Measurements from ENCODE around the gene PLEKHJ1. TPM values are rescaled to one million over a fixed set of nuclear protein-coding genes. Genes with fewer than 3 reads are reported as not detected.

Gene PLEKHJ1
- total and polyA plus RNA-seq, 2 of the 13 experiments (the other 11 are each of a cell fraction or from before 2014, with no cell fraction given), result 70.5 to 130 TPM

GRCh38 chr19:2269244-2270156 is 33.4 kb upstream of the PLEKHJ1 start (continued):
- TF ChIP-seq ZNF318 (CRISPR knock-in tag; IDR thresholded peaks at IDR 0.05), result no peak; the same call in 1 of the 2 replicates
- peak; percentile 63; the same call in 1 of the 2 replicates for TF ChIP-seq TOPORS (CRISPR knock-in tag; IDR thresholded peaks at IDR 0.05)
- TF ChIP-seq RERE (CRISPR knock-in tag; IDR thresholded peaks at IDR 0.05; ENCODE audit: low read depth), result no peak
- no peak for TF ChIP-seq LCORL (IDR thresholded peaks at IDR 0.05)
- no peak for TF ChIP-seq LCORL (CRISPR knock-in tag; IDR thresholded peaks at IDR 0.05)
- TF ChIP-seq SMC3 (IDR thresholded peaks at IDR 0.05; ENCODE audit: low read length), result no peak
- TF ChIP-seq CEBPZ (IDR thresholded peaks at IDR 0.05; ENCODE audit: low read length), result no peak
- no peak for TF ChIP-seq HDAC6 (IDR thresholded peaks at IDR 0.05; ENCODE audit: low read depth, low read length)
- TF ChIP-seq TFE3 (CRISPR knock-in tag; IDR thresholded peaks at IDR 0.05), result peak; percentile 56; the same call in 1 of the 2 replicates
